OCI-LY1 (cell line): Measurements from ENCODE around the gene MACROD2.

Experiments used
- H2AFZ ChIP-seq: fragments of 200-600 bp; sonication (generic), shearing (Covaris generic); 2 replicates; pipeline ENCODE4 v1.6.0; 2014; ENCODE audit warnings: antibody characterized with exemption, mild to moderate bottlenecking, low read length
- H3F3A ChIP-seq: fragments of 200-600 bp; sonication (generic), shearing (Covaris generic); 2 replicates; pipeline ENCODE4 v1.6.0; 2014; ENCODE audit warnings: mild to moderate bottlenecking, antibody characterized with exemption, low read length, moderate library complexity; ENCODE audit not compliant: insufficient read depth
- H3K27ac ChIP-seq: fragments of 200-600 bp; sonication (generic); 2 replicates; pipeline ENCODE4 v1.5.1; 2014; ENCODE audit warnings: low read length, mixed run types, mild to moderate bottlenecking, low read depth; ENCODE audit not compliant: poor library complexity, severe bottlenecking
- H3K27me3 ChIP-seq: fragments of 200-600 bp; sonication (generic); 2 replicates; pipeline ENCODE4 v1.6.0; 2014; ENCODE audit warnings: antibody characterized with exemption, mild to moderate bottlenecking, low read length, moderate library complexity; ENCODE audit not compliant: insufficient read depth
- H3K36me3 ChIP-seq: fragments of 200-600 bp; sonication (generic); 2 replicates; pipeline ENCODE4 v1.6.1; 2014; ENCODE audit warnings: mild to moderate bottlenecking, antibody characterized with exemption, low read length, moderate library complexity, mixed read lengths; ENCODE audit not compliant: insufficient read depth
- H3K4me1 ChIP-seq: fragments of 200-600 bp; sonication (generic); 2 replicates; pipeline ENCODE4 v1.5.1; 2014; ENCODE audit warnings: mild to moderate bottlenecking, low read length, moderate library complexity; ENCODE audit not compliant: insufficient read depth, severe bottlenecking
- H3K4me2 ChIP-seq: fragments of 200-600 bp; sonication (generic), shearing (Covaris generic); 2 replicates; pipeline ENCODE4 v1.6.1; 2014; ENCODE audit warnings: low read length
- H3K4me3 ChIP-seq: fragments of 200-600 bp; sonication (generic); 2 replicates; pipeline ENCODE4 v1.5.1; 2014; ENCODE audit warnings: low read length, low read depth, mild to moderate bottlenecking, mixed read lengths; ENCODE audit not compliant: poor library complexity, severe bottlenecking
- H3K79me2 ChIP-seq: fragments of 200-600 bp; shearing (Covaris generic); 2 replicates; pipeline ENCODE4 v1.6.1; 2016; ENCODE audit warnings: mixed run types, low read length, mixed read lengths; ENCODE audit not compliant: insufficient read depth
- H3K9ac ChIP-seq: fragments of 200-600 bp; sonication (generic), shearing (Covaris generic); 2 replicates; pipeline ENCODE4 v1.6.1; 2014; ENCODE audit warnings: mild to moderate bottlenecking, low read length, mixed read lengths
- H3K9me2 ChIP-seq: fragments of 200-600 bp; sonication (generic), shearing (Covaris generic); 2 replicates; pipeline ENCODE4 v1.6.1; 2014; ENCODE audit warnings: low read depth, mild to moderate bottlenecking, low read length, mixed read lengths
- H3K9me3 ChIP-seq: fragments of 200-600 bp; shearing (Covaris generic); 2 replicates; pipeline ENCODE4 v1.6.1; 2014; ENCODE audit warnings: low read length, mixed read lengths
- H4K20me1 ChIP-seq: fragments of 200-600 bp; sonication (generic), shearing (Covaris generic); 2 replicates; pipeline ENCODE4 v1.6.0; 2016; ENCODE audit warnings: mild to moderate bottlenecking, low read length; ENCODE audit not compliant: insufficient read depth
- EZH2 ChIP-seq: fragments of 200-600 bp; sonication (generic), shearing (Covaris generic); IDR thresholded peaks from 2 replicates; pipeline ENCODE4 v1.8.0; 2017; ENCODE audit warnings: borderline replicate concordance, mixed run types, mild to moderate bottlenecking, antibody characterized with exemption, low read length, moderate library complexity, mixed read lengths
- TF ChIP-seq, protein P1 (sequence below): fragments of 200-600 bp; sonication (generic), shearing (Covaris generic); IDR thresholded peaks from 2 replicates; pipeline ENCODE4 v1.5.1; 2017; ENCODE audit warnings: mild to moderate bottlenecking, antibody characterized with exemption, low read length, moderate library complexity, mixed read lengths

Gene MACROD2

DNA sequence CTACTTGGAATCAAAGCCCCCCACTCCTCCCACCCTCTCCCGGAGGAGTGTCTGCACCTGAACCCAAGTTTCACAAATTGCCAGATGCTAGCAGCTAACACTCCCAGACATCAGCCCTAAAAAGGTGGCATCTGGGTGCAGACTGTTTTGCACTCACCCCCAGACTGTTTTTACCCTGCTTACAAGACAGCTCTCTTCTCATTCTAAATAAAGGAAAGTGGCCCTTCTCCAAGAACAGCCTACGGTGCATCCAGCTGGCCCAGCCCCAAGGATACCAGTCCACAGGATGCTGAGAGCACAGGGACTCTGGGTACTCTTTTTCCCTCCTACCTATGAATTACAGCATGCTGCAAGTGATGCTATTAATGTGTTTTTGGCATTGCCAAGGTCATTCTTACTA, 1184.1 kb downstream of the MACROD2 start:
- H3K9me2 ChIP-seq: no peaks in the 10 kb centered on the region
- no peak overlapping the region for H3K4me2 ChIP-seq
- no peak overlapping the region for H3K4me3 ChIP-seq
- H2AFZ ChIP-seq: no peak overlapping the region
- no peaks in the 10 kb centered on the region for H3K4me1 ChIP-seq
- no peaks in the 10 kb centered on the region for H3K36me3 ChIP-seq
- H3K27me3 ChIP-seq: no peaks in the 10 kb centered on the region
- no peaks in the 10 kb centered on the region for H3K9me3 ChIP-seq
- no peak overlapping the region for H3K9ac ChIP-seq
- H3F3A ChIP-seq: no peaks in the 10 kb centered on the region
- TF ChIP-seq EZH2: no peak
- TF ChIP-seq, protein P1, sequence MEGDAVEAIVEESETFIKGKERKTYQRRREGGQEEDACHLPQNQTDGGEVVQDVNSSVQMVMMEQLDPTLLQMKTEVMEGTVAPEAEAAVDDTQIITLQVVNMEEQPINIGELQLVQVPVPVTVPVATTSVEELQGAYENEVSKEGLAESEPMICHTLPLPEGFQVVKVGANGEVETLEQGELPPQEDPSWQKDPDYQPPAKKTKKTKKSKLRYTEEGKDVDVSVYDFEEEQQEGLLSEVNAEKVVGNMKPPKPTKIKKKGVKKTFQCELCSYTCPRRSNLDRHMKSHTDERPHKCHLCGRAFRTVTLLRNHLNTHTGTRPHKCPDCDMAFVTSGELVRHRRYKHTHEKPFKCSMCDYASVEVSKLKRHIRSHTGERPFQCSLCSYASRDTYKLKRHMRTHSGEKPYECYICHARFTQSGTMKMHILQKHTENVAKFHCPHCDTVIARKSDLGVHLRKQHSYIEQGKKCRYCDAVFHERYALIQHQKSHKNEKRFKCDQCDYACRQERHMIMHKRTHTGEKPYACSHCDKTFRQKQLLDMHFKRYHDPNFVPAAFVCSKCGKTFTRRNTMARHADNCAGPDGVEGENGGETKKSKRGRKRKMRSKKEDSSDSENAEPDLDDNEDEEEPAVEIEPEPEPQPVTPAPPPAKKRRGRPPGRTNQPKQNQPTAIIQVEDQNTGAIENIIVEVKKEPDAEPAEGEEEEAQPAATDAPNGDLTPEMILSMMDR: no peak
- no peak overlapping the region for H3K27ac ChIP-seq
- H3K79me2 ChIP-seq: no peaks in the 10 kb centered on the region
- no peaks in the 10 kb centered on the region for H4K20me1 ChIP-seq

DNA sequence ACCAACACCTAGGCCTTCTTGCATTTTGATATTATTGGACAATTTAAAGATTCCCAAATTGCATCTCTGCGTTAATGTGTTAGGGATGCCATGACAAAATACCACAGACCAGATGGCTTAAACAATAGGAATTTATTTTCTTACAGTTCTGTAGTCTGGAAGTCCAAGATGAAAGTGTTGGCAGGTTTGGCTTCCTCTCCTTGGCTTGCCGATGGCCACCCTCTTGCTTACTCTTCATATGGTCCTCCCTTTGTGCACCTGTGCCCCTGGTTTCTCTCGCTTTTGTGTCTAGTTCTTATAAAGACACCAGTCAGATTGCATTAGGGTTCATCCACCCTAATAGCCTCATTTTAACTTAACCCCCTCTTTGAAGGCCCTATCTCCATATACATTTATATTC, 1184.5 kb downstream of the MACROD2 start:
- H4K20me1 ChIP-seq: no peaks in the 10 kb centered on the region
- no peak overlapping the region for H3K9ac ChIP-seq
- H3K27ac ChIP-seq: no peak overlapping the region

DNA sequence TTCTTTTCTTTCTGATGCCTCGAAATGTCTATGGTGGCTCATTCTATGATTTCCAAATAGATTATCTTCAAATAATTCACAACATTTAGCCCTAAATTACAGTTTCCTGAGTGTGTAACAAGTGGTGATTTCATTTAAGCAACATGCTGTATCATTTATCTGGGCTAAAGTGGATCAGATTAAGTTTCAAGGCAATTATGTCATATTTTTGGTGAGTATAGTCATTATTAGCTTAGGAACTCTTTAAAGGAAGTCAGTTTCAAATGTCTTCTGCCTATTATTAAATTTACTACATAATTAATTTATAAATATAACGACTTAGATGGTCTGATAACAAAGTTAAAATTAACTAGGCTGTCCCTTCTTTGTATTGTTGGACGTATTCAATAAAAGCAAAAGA, 1190.0 kb downstream of the MACROD2 start:
- Histone ChIP-seq H3K4me2 (no peak overlapping the region), H2AFZ (no peak overlapping the region), H3K27me3 (no peaks in the 10 kb centered on the region), H3K9me2 (no peaks in the 10 kb centered on the region), H4K20me1 (no peaks in the 10 kb centered on the region), H3K27ac (no peak overlapping the region), H3K36me3 (no peaks in the 10 kb centered on the region), H3K4me3 (no peak overlapping the region), H3K9ac (no peak overlapping the region), H3F3A (no peaks in the 10 kb centered on the region), H3K4me1 (no peaks in the 10 kb centered on the region), H3K79me2 (no peaks in the 10 kb centered on the region), H3K9me3 (no peaks in the 10 kb centered on the region)
- no peak for TF ChIP-seq EZH2
- TF ChIP-seq, protein P1: no peak

More for the DNA sequence above, 1184.5 kb downstream of the MACROD2 start:
- Histone ChIP-seq H3K4me3 (no peak overlapping the region), H3K4me2 (no peak overlapping the region), H3K27me3 (no peaks in the 10 kb centered on the region), H3K9me2 (no peaks in the 10 kb centered on the region), H3K36me3 (no peaks in the 10 kb centered on the region), H3F3A (no peaks in the 10 kb centered on the region), H3K4me1 (no peaks in the 10 kb centered on the region), H2AFZ (no peak overlapping the region), H3K9me3 (no peaks in the 10 kb centered on the region), H3K79me2 (no peaks in the 10 kb centered on the region)
- TF ChIP-seq, protein P1: no peak
- TF ChIP-seq EZH2: no peak
